Right renal cortex interstitium (tissue), 3 donors: ENCODE data around the gene SLC39A7. TPM values are rescaled to one million over a fixed set of nuclear protein-coding genes. Genes with fewer than 3 reads are reported as not detected.
"Not testable (repeated sequence)": the region's sequence is repeated elsewhere in the genome, so short reads cannot be mapped to it uniquely, and the experiment has no call there.

Source experiments
- DNase-seq, 3 donors: peaks; one replicate each; pipeline ENCODE4 v3.0.0-alpha.2; 2013; ENCODE audit warnings: low read depth in 3 of 3, low spot score in 2 of 3
- polyA plus RNA-seq, 3 donors: library from polyadenylated mRNA; unstranded; fragments of 120-200 nt; gene quantifications; one replicate each; pipeline ENCODE4 v1.2.1, GENCODE V29; 2013; ENCODE audit not compliant: insufficient read length in 3 of 3

Gene SLC39A7
- polyA plus RNA-seq, 3 donors: 121 to 131 (median 127) TPM

GRCh38 chr6:33226503-33227120 lies 25.9 kb downstream of the SLC39A7 start:
- not testable (repeated sequence) for DNase-seq

GRCh38 chr6:33235221-33235634 lies 34.6 kb downstream of the SLC39A7 start:
- no peak for DNase-seq

- DNase-seq: no peak
Measured at GRCh38 chr6:33236328-33236727, 35.7 kb downstream of the SLC39A7 start.

- DNase-seq: no peak
Measured at GRCh38 chr6:33236852-33237251, 36.2 kb downstream of the SLC39A7 start.

- no peak for DNase-seq
Measured at GRCh38 chr6:33237741-33238140, 37.1 kb downstream of the SLC39A7 start.

GRCh38 chr6:33241968-33242367 lies 41.3 kb downstream of the SLC39A7 start:
- no peak for DNase-seq

GRCh38 chr6:33243476-33243875 lies 42.8 kb downstream of the SLC39A7 start:
- no peak for DNase-seq

GRCh38 chr6:33247977-33248642 lies 47.4 kb downstream of the SLC39A7 start:
- peak; percentile 82 to 87 (median 83) for DNase-seq

GRCh38 chr6:33248643-33248931 lies 47.9 kb downstream of the SLC39A7 start:
- DNase-seq: peak in 1 of 3 donors; percentile 47

GRCh38 chr6:33248932-33249731 lies 48.5 kb downstream of the SLC39A7 start:
- peak; percentile 91 to 96 (median 93) for DNase-seq

GRCh38 chr6:33249732-33250630 lies 49.3 kb downstream of the SLC39A7 start:
- no peak for DNase-seq

- DNase-seq: no peak
Measured at GRCh38 chr6:33250731-33251130, 50.1 kb downstream of the SLC39A7 start.

GRCh38 chr6:33251395-33252012 lies 50.8 kb downstream of the SLC39A7 start:
- no peak for DNase-seq

GRCh38 chr6:33252759-33253158 lies 52.1 kb downstream of the SLC39A7 start:
- no peak for DNase-seq

Other genes starting within 250 kb of the SLC39A7 start
- gene HLA-DMA, start 247.8 kb upstream of the SLC39A7 start, polyA plus RNA-seq: 10 to 100 TPM; 13.7 to 18.3 (median 15.6) TPM
- 100 to 1,000 TPM; 292 to 324 (median 307) TPM for gene BRD2, start 232.3 kb upstream of the SLC39A7 start, polyA plus RNA-seq
- gene HLA-DOA, start 191.3 kb upstream of the SLC39A7 start, polyA plus RNA-seq: 1 to 10 TPM; 5.2 to 5.4 (median 5.3) TPM
- gene HLA-DPA1, start 127.2 kb upstream of the SLC39A7 start, polyA plus RNA-seq: 10 to 100 TPM; 14.2 to 40.5 (median 17.9) TPM
- gene HLA-DPB1, start 124.9 kb upstream of the SLC39A7 start, polyA plus RNA-seq: 10 to 100 TPM; 17.9 to 27.0 (median 20.0) TPM
- gene COL11A2, start 8.4 kb upstream of the SLC39A7 start, polyA plus RNA-seq: 1 to 10 TPM; 3.8 to 4.9 (median 3.8) TPM
- gene RXRB, start 202 bp upstream of the SLC39A7 start, polyA plus RNA-seq: 10 to 100 TPM; 48.7 to 51.7 (median 49.3) TPM
- gene HSD17B8, start 3.8 kb downstream of the SLC39A7 start, polyA plus RNA-seq: 10 to 100 TPM; 22.8 to 29.1 (median 23.5) TPM
- 10 to 100 TPM; 52.5 to 55.4 (median 53.8) TPM for gene RING1, start 7.6 kb downstream of the SLC39A7 start, polyA plus RNA-seq
- 10 to 100 TPM; 58.1 to 82.9 (median 75.3) TPM for gene VPS52, start 71.0 kb downstream of the SLC39A7 start, polyA plus RNA-seq
- 1,000 to 10,000 TPM; 3,550 to 3,817 (median 3,658) TPM for gene RPS18, start 71.2 kb downstream of the SLC39A7 start, polyA plus RNA-seq
- 1 to 10 TPM; 3.4 to 4.1 (median 4.0) TPM for gene B3GALT4, start 76.3 kb downstream of the SLC39A7 start, polyA plus RNA-seq
- gene WDR46, start 88.4 kb downstream of the SLC39A7 start, polyA plus RNA-seq: 10 to 100 TPM; 60.3 to 63.4 (median 60.7) TPM
- 10 to 100 TPM; 78.6 to 83.4 (median 79.5) TPM for gene PFDN6, start 88.7 kb downstream of the SLC39A7 start, polyA plus RNA-seq
- gene RGL2, start 98.1 kb downstream of the SLC39A7 start, polyA plus RNA-seq: 10 to 100 TPM; 90.8 to 95.5 (median 95.4) TPM
- 10 to 100 TPM; 29.9 to 32.4 (median 31.7) TPM for gene TAPBP, start 113.2 kb downstream of the SLC39A7 start, polyA plus RNA-seq
- gene ZBTB22, start 116.9 kb downstream of the SLC39A7 start, polyA plus RNA-seq: 10 to 100 TPM; 23.6 to 25.4 (median 23.8) TPM
- 10 to 100 TPM; 65.4 to 67.2 (median 66.5) TPM for gene DAXX, start 122.1 kb downstream of the SLC39A7 start, polyA plus RNA-seq
- 10 to 100 TPM; 34.2 to 43.3 (median 41.2) TPM for gene KIFC1, start 191.0 kb downstream of the SLC39A7 start, polyA plus RNA-seq
- 10 to 100 TPM; 60.3 to 65.1 (median 62.1) TPM for gene PHF1, start 210.1 kb downstream of the SLC39A7 start, polyA plus RNA-seq
- 100 to 1,000 TPM; 213 to 246 (median 227) TPM for gene CUTA, start 217.2 kb downstream of the SLC39A7 start, polyA plus RNA-seq
- 10 to 100 TPM; 22.1 to 27.2 (median 24.0) TPM for gene SYNGAP1, start 219.2 kb downstream of the SLC39A7 start, polyA plus RNA-seq